ENCODE data around the gene SELENON. TPM values are rescaled to one million over a fixed set of nuclear protein-coding genes. Genes with fewer than 3 reads are reported as not detected.

SELENON gene
- total and polyA plus RNA-seq, 2 of the 8 experiments (the other 6 are each of a cell fraction or from before 2014, with no cell fraction given), result 43.0 to 77.6 TPM

DNA sequence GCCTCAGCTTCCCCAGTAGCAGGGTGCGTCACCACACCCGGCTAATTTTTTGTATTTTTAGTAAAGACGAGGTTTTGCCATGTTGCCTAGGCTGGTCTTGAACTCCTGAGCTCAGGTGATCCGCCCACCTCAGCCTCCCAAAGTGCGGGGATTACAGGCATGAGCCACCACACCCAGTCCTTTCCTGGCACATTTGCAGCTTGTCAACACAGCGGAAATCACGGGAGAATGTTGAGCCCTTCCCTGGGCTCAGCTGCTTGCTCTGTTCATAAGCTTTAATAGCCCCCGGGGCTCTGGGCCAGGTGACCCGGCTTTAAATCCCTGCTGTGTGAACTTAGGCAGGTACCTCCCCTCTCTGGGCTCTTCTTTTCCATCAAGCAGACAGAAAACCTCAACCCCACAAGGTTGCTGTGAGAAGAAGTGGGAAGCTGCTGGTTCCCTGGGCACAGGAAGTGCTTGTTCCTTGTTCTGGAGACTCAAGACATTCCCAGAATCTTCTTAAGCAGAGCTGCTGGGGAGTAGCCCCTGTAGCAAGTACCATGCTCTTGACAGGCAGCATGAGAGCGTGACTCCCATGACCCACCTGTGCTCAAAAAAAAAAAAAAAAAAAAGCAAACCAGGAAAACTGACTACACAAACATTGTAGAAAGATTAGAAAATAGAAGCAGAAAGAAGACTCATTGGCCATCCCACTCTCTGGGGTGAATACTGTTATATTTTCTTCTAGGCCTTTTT, 14.5 kb upstream of the SELENON start:
- H2BK5ac ChIP-seq (ENCODE audit: low read depth, low read length), result no peak overlapping the region

More for the DNA sequence above, 14.5 kb upstream of the SELENON start:
- Histone ChIP-seq H4K91ac (replicated peaks; ENCODE audit: insufficient read length, low read length) (no peak overlapping the region), H4K8ac (ENCODE audit: extremely low read depth, insufficient read depth, low read length) (no peak overlapping the region), H3K4me3 (ENCODE audit: extremely low read depth in 1 of 4, insufficient read depth in 2 of 4, low read depth in 3 of 4, low read length in 4 of 4) (no peak overlapping the region), H3K27me3 (replicated peaks in 1 of 4; ENCODE audit: control insufficient read depth in 3 of 4, extremely low read depth in 1 of 4, insufficient read depth in 3 of 4, low read length in 3 of 4) (no peaks in the 10 kb centered on the region; a peak in 1 of 7 replicates), H2AFZ (ENCODE audit: low read length) (no peak overlapping the region), H3K36me3 (ENCODE audit: control insufficient read depth in 2 of 4, insufficient read depth in 4 of 4, low read length in 3 of 4) (no peaks in the 10 kb centered on the region; a peak in 1 of 8 replicates), H3K23me2 (ENCODE audit: low read depth, low read length) (no peaks in the 10 kb centered on the region), H2AK5ac (ENCODE audit: low read depth, low read length) (no peak overlapping the region), H3K79me1 (ENCODE audit: low read depth, low read length) (no peaks in the 10 kb centered on the region), H2BK15ac (ENCODE audit: low read length) (no peak overlapping the region), H2BK20ac (ENCODE audit: low read length) (no peak overlapping the region), H4K5ac (ENCODE audit: insufficient read length, low read depth, low read length) (no peak overlapping the region), H3K4me2 (ENCODE audit: insufficient read depth in 1 of 2, low read depth in 2 of 2, low read length in 2 of 2) (no peak overlapping the region), H3K18ac (ENCODE audit: extremely low read depth, low read length) (no peak overlapping the region), H3K23ac (ENCODE audit: insufficient read length) (no peak overlapping the region), H4K20me1 (replicated peaks in 1 of 2; ENCODE audit: control insufficient read depth in 1 of 2, insufficient read depth in 2 of 2, low read length in 2 of 2) (no peaks in the 10 kb centered on the region), H3K56ac (replicated peaks; ENCODE audit: insufficient read length, low read depth, low read length) (no peak overlapping the region), H3K14ac (ENCODE audit: insufficient read length) (no peak overlapping the region), H2BK120ac (replicated peaks; ENCODE audit: low read depth, low read length) (no peak overlapping the region), H3K9me3 (ENCODE audit: insufficient read depth in 2 of 2, low read depth in 1 of 2, low read length in 1 of 2) (no peaks in the 10 kb centered on the region), H3K27ac (ENCODE audit: low read depth, low read length) (no peak overlapping the region), H2BK12ac (ENCODE audit: low read depth, low read length) (no peak overlapping the region), H3K4me1 (replicated peaks in 1 of 4; ENCODE audit: control insufficient read depth in 3 of 4, insufficient read depth in 4 of 4, low read length in 3 of 4) (peaks cover 0 to 13% (median 9%) of the 10 kb centered on the region in 4 experiments; a peak in 6 of 7 replicates), H3K4ac (replicated peaks; ENCODE audit: insufficient read length, low read depth, low read length) (no peak overlapping the region), H3K79me2 (ENCODE audit: control insufficient read depth in 1 of 2, insufficient read depth in 2 of 2, low read length in 2 of 2) (no peaks in the 10 kb centered on the region), H3K9ac (replicated peaks in 1 of 4; ENCODE audit: extremely low read depth in 1 of 4, low read depth in 3 of 4, low read length in 3 of 4) (no peak overlapping the region)
- WGBS, 2 experiments (ENCODE audit: extremely low coverage in 1 of 2, insufficient coverage in 1 of 2, insufficient read length in 1 of 2, insufficient replicate concordance in 2 of 2, low coverage in 1 of 2, low lambda C conversion rate in 2 of 2, missing lambda C conversion rate in 1 of 2), result 85% methylated on average over 10 of the region's 10 CpGs; no CpG with 5 or more reads in 1 of the 2 experiments
- POLR2A ChIA-PET (ENCODE audit: partially characterized antibody), result no interaction called here
- DNase-seq (ENCODE audit: low read depth in 1 of 2, low spot score in 2 of 2) (no peak), FAIRE-seq (no peak)
- CTCF ChIA-PET (ENCODE audit: partially characterized antibody), result interaction anchor here (1.1 to 4.2 kb wide), 5 partner anchors 10 to 283 kb away, joined by 3 to 28 read pairs (median 4); no protein-coding TSS in a partner anchor
- TF ChIP-seq CEBPB (IDR thresholded peaks at IDR 0.05; ENCODE audit: low read depth, low read length) (no peak), JUN (IDR thresholded peaks at IDR 0.05; ENCODE audit: low read depth, low read length) (no peak), SRF (IDR thresholded peaks at IDR 0.05; ENCODE audit: low read depth, low read length) (no peak), SP2 (IDR thresholded peaks at IDR 0.05; ENCODE audit: low read length) (no peak)
- TF ChIP-seq, protein P1, sequence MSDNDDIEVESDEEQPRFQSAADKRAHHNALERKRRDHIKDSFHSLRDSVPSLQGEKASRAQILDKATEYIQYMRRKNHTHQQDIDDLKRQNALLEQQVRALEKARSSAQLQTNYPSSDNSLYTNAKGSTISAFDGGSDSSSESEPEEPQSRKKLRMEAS (IDR thresholded peaks at IDR 0.05), result no peak

Measured in H1 (cell line).